ENCODE results near the gene MORN1. TPM values are rescaled to one million over a fixed set of nuclear protein-coding genes. Genes with fewer than 3 reads are reported as not detected.

Gene MORN1
- polyA plus RNA-seq, 1 donor, result 8.5 TPM

DNA sequence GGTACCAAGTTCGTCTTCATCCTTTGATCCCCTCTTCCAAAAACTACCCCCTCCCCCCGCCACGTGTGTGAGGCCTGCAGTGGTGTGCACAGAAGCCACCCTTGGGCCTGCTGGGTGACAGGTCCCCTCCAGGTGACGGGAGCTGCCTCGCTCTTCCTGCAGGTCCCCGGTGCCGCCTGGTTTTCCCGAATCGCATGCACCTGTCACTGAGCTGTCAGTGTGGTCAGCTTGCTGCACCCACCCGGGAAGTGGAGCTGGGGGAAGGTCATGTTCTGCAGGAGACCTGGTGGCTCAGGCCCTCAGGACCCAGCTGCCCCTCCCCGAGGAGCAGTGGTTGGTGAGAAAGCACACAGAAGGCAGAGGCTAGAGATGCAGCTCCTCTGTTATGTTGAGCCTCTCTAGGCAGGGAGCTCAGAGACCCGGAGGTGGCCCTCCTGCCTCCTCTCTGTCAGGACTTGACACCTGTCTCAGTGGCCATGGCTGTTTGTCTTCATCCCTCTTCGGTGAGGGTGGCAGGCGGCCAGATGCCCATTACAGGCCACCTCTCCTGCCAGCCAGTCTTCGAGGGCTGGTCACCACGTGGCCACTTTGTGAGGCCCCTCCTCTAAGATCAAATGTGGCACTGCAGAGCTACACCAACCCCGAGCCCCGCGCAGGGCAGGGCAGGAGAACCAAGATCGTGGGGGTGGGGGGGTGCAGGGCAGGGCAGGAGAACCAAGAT, 102.4 kb downstream of the MORN1 start:
- DNase-seq, result no peak

DNA sequence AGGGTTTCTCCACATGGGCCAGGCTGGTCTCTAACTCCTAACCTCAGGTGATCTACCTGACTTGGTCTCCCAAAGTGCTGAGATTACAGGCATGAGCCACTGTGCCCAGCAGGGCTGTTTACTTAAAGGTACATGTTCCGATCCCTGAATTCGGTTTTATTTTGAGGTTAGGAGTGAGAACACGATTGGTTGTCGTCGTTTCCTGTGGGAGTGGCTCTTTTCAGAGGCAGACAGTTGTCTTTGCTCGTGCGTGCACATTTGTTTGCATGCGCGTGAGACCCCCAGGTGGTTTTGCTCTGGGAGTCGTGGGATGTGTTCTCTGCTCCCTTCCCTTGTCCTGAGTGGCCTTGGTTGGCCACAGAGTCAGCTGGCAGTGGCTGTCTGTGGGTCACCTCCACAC, 103.0 kb downstream of the MORN1 start:
- DNase-seq, result no peak

- DNase-seq, result no peak
Observed at GRCh38 chr1:2287649-2288048, 103.7 kb downstream of the MORN1 start.

DNA sequence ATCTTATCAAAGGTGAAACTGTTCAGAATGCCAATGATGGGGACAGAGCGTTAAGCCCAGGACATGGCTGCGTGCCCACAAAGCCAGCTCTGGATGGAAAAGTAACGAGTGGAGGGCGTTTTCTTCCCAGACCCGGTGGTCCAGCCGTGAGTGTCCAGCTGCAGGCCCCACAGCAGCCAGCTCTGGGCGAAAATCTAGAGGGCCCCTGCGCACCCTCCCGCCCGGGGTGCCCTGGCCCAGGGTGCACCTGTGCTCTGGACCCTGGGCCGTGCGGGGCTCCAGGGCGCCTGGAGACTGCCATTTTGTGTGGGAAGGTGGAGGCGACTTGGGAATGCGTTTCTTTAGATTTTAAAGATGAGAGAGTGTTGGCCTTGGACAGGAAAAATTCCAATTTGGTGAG, 104.4 kb downstream of the MORN1 start:
- no peak for DNase-seq

DNA sequence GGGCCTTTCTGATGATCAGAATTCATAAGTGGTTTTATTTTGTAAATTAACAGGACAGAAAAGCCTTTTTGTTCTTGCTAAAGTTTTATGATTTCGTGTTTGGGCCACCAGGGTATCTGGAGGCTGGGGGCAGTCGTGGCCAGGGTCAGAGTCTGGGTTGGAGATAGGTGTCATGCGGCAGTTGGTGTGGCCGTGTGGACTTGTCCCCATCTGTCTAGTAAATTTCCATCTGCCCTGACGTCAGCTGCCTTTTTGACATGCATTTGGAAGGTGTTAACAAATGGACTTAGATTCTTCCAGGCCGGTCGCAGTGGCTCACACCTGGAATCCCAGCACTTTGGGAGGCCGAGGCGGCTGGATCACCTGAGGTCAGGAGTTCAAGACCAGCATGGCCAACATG, 106.4 kb downstream of the MORN1 start:
- no peak for DNase-seq

DNA sequence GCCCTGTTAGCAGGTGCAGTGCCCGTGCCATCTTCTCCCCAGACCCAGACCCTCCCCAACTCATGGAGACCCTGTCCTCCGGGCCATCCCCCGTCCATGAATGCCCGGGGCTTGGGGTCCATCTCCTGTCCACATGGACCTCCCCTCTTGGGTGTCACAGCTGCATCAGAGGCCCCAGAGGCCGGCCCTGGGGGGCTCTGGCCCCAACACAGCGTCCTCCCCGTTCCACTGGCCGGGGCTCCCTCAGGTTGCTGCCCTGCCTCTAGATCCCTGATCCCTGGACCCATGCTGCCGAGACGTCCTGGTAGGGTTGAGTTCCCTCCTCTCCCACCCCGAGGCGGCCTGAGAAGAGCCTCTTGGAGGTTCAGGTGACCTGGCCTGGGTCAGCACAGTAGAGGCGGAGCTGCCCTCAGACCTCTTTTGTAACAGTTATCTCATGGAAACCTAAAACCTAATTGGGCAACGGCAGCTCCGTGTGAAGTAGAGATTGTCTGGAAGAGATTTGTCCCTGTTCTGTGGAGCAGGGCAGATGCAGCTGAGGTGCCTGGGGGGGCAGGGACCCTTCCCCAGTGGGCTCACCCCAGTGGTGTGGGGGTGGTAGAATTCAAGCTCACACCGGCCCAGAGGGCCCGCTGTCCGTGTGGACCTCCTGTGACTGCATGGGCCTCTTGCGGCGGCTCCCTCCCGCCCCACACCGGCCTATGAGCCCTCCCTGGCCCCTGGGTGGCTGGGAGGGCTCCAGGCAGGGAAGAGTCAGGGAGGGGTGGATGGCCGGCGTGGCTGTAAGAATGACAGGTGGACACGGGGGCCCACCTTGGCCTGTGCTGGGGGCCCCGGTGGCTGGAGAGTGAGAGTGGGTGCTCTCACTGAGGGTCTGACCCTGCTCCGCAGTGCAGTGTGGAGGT, 107.1 kb downstream of the MORN1 start:
- DNase-seq, result no peak

- DNase-seq, result no peak
Observed at GRCh38 chr1:2283371-2283990, 107.9 kb downstream of the MORN1 start.

DNA sequence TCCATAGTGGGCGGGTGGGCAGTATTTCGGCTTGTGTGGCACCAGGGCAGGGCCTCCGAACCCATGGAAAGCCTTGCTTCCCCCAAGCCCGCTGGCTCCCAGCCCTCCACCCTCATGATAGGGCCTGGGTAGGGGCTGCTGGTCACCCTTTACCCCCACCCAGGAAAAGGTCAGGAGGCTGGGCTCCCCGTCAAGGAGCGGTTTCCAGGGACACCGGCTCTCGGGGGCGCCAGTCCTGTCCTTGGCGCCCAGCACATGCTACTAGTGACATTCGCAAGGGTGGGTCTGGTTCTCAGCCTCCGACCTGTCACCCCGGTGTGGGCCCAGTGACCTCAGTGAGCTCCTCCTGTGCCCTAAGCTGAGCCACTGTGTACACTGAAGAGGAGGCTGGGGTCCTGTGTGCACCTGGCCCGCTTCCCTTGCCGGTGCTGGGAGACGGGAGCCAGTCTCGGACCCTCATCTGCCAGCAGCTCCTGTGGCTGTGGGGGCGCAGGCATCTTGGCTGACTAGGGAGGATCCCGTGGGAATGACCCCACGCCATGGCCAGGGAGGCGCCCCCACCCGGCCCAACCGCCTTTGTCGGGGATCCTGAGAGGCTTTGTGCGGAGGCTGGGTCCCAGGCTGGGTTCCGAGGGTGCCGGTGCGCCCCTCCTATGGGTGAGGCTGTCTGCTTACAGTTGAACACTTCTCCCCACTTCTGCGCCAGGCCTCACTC, 108.6 kb downstream of the MORN1 start:
- DNase-seq, result no peak

- DNase-seq, result no peak
Observed at GRCh38 chr1:2279817-2280216, 111.5 kb downstream of the MORN1 start.

- DNase-seq, result peak; percentile 92
Observed at GRCh38 chr1:2279210-2279639, 112.1 kb downstream of the MORN1 start.

DNA sequence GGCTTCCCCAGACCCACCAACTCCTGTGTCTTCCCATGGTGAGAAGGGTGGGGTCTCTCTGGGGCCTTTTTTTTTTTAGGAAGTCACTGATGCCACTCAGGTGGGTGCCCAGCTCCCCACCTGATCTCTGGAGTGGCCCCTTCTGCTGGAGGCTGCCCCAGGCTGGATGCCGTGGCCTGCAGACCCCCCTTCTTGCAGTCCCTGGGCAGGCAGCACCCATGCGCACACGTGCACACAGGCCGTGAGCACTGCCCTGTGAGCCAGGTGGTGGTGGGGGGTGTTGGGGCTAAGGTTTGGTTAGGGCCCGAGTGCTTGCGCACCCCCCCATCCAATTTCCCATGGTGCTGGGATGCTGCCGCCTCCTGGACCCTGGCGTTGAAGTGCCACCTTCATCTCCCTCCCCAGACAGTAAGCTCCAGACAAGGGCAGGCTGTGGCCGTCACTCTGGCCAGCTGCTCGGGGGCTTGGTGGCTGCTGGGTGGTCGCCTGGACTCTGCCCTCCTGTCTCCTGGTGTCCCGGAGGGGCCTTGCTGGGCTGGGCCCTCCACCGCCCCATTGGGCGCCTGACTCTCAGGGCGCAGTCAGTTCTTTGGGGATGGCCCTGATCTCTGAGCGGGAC, 112.7 kb downstream of the MORN1 start:
- no peak for DNase-seq

DNA sequence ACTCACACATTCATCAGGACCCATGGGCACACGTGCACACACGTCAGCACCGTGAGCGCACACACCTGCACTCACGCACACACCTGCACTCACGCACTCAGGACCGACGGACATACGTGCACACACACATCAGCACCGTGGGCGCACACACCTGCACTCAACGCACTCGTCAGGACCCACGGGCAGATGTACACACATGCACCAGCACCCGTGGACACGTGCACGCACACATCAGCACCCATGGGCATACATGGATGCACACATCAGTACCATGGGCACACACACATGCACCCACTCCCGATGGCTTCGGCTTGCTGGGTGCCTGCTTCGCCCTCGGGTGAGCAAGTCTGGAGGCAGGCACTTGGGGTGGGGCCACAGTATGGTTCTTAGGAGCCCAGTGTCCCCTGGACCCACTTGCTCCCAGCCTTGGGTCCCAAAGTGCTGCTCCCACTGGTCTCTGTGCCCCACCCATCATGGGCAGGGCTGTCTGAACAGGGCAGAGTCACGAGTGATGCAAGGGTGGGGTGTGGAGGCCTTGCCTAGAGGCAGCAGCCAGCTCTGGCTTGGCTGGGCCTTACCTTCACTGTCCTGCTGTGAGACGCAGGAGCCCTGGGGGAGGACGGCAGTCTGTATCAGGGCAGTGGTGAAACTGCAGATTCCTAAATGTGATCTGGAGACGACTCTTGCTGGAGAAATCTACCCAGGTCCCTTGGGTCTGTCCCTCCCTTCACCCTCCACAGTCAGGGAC, 113.4 kb downstream of the MORN1 start:
- DNase-seq, result no peak

- no peak for DNase-seq
Observed at GRCh38 chr1:2276803-2277580, 114.4 kb downstream of the MORN1 start.

DNA sequence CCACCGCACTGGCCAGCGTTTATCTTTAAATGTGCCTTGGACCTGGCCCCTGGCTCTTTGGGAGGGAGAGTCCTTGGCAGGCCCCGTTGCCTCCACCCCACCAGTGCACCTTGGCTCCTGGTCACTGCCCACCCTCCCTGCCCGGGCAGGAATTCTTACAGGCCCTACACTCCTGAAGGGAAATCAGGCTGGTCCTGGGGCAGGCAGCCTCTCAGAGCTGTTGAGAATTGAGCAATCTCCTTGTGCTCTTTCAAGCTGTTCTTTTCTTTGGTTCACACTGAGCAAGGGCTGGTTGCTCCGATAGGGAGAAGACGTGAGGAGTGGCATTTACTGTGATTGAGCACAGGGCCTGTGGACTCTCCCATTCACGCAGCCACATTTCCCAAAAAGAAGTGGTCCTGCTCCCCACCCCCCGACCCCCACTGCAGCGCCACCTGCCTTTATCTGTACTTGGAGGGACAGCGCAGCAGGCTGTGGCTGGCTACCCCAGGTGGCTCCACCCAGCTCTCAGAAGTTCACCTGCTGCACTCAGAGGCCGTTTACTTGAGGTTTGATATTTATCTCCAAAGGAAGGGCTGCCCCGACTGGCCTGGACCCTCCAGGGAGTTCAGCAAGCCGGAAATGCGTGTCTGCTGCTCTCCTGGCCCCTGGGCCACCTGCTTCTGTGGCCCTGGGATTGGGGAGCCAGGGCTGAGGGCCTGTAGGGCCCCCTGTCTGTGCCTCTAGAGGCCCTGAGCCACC, 115.4 kb downstream of the MORN1 start:
- no peak for DNase-seq

GRCh38 chr1:2274929-2275475, 116.4 kb downstream of the MORN1 start:
- DNase-seq, result no peak

DNA sequence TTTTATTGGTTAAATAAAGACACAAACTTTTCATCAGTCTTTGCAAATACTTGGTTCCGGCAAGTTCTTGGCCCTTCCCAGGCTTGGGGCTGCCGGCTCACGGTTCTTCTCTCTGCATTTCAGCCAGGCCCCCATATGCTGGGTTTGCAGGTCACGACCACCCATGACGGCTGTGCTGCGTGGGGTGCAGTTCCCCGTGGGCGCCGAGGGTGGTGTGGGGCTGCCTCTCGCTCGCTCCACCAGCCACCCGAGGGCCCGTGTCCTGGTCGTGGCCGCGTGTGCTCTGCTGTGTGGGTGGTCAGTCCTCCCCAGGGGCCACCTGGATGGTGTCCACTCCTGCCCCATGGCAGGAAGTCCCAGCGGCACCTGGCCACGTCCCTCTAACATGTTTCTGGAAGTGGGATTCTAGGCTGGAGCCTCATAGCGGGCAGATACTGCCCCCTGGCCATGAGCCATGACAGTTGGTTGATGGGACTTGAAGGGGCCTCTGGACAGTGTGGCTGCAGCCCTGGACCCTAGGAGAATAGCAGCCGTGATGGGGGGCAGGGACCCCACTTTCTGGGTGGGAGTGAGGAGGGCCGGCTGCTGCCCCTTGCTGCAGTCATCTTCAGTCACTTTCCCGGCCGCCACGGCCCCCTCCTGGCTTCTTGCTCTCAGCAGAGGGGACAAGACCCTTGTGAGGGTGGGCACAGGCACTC, 117.0 kb downstream of the MORN1 start:
- DNase-seq, result no peak

DNA sequence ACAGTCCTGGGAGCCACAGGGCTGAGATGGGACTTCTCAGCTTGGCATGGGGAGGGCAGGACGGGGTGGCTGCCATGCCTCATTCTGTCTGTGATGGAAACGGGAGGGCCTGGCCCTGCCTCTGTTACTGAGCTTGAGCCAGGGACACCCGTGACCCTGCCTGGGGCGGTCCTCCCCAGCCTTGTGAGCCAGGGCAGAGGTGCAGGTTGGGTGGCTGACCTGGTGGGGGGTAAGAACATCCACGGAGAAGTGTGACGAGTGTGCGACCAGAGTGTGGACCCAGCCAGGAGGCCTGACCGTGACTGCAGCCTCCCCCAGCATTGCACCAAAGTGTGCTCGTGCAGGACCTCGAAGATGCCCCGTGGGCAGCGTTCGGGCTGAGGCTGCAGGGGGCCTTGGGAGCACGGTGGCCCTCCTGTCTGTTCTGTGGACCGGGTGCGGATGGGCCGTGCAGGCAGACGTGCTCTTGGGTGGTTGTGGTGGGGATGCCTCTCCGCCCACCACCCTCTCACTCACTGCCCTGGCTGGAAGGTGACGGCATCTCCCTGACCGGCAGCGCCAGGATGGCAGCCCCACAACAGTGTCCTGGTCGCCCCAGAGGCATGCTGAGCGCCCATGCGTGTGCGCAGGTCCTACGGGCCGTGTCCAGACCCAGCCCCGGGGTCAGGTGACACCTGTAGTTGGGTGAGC, 117.8 kb downstream of the MORN1 start:
- no peak for DNase-seq

GRCh38 chr1:2272686-2273400, 118.5 kb downstream of the MORN1 start:
- DNase-seq, result no peak

Data from hindlimb muscle (tissue), 1 donor.